SK-N-SH treated with all-trans-retinoic acid at 6 μM for 48 hours (cell line): ENCODE results near the gene IL12RB1.

ENCODE experiments used
- ARNTL ChIP-seq: fragments of 450-650 bp; formaldehyde crosslinking; IDR thresholded peaks from 2 replicates; pipeline ENCODE4 v1.5.0; 2020; ENCODE audit warnings: low read depth, mild to moderate bottlenecking, moderate library complexity, borderline replicate concordance
- BACH2 ChIP-seq: fragments of 250-450 bp; sonication (Bioruptor Pico); IDR thresholded peaks from 2 replicates; pipeline ENCODE4 v1.9.0; 2021; ENCODE audit warnings: mild to moderate bottlenecking, borderline replicate concordance
- PATZ1 ChIP-seq: fragments of 250-450 bp; sonication (Bioruptor Pico); IDR thresholded peaks from 2 replicates; pipeline ENCODE4 v1.8.0; 2020; ENCODE audit warnings: mild to moderate bottlenecking, moderate library complexity, borderline replicate concordance

- no peak for TF ChIP-seq PATZ1 (CRISPR knock-in tag)
- no peak for TF ChIP-seq ARNTL (CRISPR knock-in tag)
- no peak for TF ChIP-seq BACH2
Measured at GRCh38 chr19:18009412-18010066, 77.2 kb downstream of the IL12RB1 start.
